Omental fat pad (tissue), 4 donors: ENCODE data around the gene SERTAD3. TPM values are rescaled to one million over a fixed set of nuclear protein-coding genes. Genes with fewer than 3 reads are reported as not detected.
A peak's percentile ranks its signal among the peaks of the same experiment; 100 is the strongest.
"Not testable (repeated sequence)": the region's sequence is repeated elsewhere in the genome, so short reads cannot be mapped to it uniquely, and the experiment has no call there.

ENCODE experiments used
- ATAC-seq: fragments of 150-250 bp; one replicate; pipeline ENCODE4 v1.9.1; 2016; ENCODE audit warnings: mild to moderate bottlenecking, moderate library complexity; ENCODE audit not compliant: low FRiP score
- DNase-seq: peaks from one replicate; pipeline ENCODE4 v3.0.0-alpha.2; 2019; ENCODE audit warnings: low spot score
- total RNA-seq, 4 donors: library from RNA; depleted of rRNA; stranded (reverse); fragments of >200 nt; gene quantifications; one replicate each; pipeline ENCODE4 v1.1.0, GENCODE V29; 2016
- TF ChIP-seq, protein P1 (sequence below), 3 donors: fragments of 450-650 bp; IDR thresholded peaks; one replicate each; pipeline ENCODE4 v1.5.1; 2016 to 2017; ENCODE audit warnings: antibody characterized with exemption in 3 of 3, mild to moderate bottlenecking in 3 of 3, moderate library complexity in 2 of 3

The SERTAD3 gene, protein sequence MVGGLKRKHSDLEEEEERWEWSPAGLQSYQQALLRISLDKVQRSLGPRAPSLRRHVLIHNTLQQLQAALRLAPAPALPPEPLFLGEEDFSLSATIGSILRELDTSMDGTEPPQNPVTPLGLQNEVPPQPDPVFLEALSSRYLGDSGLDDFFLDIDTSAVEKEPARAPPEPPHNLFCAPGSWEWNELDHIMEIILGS
- total RNA-seq = 10 to 100 TPM; 18.5 to 37.3 (median 23.7) TPM

DNA sequence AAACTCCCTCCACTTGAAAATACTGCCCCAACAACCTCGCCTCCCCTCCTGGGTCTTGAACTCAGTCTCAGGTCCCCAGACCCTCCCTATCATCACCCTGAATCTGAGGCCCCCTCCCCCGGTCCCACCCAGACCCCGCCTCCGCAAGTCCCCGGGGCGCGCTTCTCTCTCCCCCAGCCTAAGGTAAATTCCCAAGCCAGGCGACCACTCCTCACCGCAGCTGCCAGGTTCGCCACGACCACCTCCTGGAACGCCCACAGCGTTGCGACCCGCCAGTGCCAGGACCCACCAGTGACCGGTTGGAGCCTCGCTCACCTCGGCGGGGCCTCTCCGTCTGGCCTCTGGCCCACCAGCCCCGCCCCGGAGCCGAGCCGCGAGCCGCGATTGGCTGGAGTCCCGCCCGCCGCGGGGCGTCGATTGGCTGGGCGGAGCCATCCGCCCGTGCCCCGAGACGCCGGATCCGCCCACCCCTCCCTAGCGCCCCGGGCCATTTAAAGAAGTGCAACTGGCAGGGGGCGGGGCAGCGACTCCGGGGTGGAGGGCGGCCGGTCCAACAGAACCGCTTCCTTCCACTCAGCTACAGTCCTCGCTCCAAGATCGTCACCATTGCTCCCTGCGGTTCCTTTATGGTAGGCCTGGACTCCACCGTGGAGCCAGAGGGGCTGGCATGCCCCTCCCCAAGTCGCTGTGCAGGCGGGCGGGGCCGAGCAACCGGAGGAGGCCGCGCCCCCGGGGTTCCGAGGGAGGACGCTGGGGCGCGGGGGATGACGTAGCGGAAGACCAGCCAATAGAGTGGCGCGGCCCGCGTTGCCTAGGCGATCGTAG lies at the start of gene SERTAD3:
TSS of gene SERTAD3 (minus strand) at position 336 of the 825 bp plus-strand sequence. CDS start 2,255 bp downstream, outside the sequence.
- peak; percentile 86 for ATAC-seq
- TF ChIP-seq, protein P1, sequence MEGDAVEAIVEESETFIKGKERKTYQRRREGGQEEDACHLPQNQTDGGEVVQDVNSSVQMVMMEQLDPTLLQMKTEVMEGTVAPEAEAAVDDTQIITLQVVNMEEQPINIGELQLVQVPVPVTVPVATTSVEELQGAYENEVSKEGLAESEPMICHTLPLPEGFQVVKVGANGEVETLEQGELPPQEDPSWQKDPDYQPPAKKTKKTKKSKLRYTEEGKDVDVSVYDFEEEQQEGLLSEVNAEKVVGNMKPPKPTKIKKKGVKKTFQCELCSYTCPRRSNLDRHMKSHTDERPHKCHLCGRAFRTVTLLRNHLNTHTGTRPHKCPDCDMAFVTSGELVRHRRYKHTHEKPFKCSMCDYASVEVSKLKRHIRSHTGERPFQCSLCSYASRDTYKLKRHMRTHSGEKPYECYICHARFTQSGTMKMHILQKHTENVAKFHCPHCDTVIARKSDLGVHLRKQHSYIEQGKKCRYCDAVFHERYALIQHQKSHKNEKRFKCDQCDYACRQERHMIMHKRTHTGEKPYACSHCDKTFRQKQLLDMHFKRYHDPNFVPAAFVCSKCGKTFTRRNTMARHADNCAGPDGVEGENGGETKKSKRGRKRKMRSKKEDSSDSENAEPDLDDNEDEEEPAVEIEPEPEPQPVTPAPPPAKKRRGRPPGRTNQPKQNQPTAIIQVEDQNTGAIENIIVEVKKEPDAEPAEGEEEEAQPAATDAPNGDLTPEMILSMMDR (IDR thresholded peaks at IDR 0.05) = no peak
- DNase-seq = peak; percentile 90

DNA sequence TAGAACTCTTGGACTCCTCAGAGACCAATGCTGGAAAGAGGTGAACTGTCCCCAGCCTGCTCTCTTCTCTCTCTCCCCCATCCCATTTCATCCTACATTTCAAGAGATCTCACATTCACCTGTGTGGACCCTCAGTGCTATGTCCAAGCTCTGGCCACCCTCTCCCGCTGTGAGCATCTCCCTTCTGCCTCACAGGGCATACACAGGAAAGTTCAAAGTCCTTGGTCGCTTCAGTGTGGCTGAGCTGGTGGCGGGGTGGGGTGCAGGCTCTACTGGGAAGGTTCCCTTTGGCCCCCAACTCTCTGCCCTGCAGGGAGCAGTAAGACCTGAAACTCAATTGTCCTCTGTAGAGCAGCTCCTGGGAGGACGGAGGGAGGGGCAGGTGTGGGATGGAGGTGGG lies 49.6 kb upstream of the SERTAD3 start:
- no peak for ATAC-seq

DNA sequence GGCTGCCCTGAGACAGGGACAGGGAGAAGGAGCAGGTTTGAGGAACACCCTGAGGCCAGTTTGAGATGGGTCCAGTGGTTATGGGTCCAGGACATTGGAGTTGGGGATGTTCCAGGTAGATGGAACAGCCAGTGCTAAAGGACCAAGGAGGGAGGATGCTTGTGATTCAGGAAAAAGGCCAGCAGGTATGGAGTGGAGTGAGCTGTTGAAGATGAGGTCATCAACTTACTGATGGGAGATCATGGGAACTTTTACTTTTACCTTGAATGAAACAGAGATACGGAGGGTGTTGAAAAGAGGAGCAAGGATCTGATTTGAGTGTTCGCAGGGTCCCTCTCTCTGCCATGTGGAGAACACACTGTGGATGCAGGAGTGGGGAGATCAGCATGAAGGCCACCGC lies 48.1 kb upstream of the SERTAD3 start:
- ATAC-seq = no peak
- TF ChIP-seq, protein P1 (IDR thresholded peaks at IDR 0.05) = no peak

More for the DNA sequence above, 49.6 kb upstream of the SERTAD3 start:
- TF ChIP-seq, protein P1 (IDR thresholded peaks at IDR 0.05) = no peak
- DNase-seq = no peak

DNA sequence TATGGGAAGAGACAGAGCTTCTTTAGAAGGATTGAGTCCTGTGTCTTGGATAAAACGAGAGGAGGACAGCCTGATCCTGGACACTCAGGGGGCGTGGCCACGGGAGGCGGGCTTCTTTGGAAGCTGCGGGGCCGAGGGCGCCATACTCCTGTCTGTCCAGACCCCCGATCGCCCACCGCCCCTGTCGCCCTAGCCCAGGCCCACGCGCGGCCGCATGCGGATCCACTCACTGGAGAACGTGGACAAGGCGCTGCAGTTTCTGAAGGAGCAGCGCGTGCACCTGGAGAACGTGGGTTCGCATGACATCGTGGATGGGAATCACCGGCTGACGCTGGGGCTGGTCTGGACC lies 45.7 kb upstream of the SERTAD3 start:
- DNase-seq (no peak), ATAC-seq (no peak)
- TF ChIP-seq, protein P1 (IDR thresholded peaks at IDR 0.05) = no peak

More for the DNA sequence above, 48.1 kb upstream of the SERTAD3 start:
- no peak for DNase-seq

DNA sequence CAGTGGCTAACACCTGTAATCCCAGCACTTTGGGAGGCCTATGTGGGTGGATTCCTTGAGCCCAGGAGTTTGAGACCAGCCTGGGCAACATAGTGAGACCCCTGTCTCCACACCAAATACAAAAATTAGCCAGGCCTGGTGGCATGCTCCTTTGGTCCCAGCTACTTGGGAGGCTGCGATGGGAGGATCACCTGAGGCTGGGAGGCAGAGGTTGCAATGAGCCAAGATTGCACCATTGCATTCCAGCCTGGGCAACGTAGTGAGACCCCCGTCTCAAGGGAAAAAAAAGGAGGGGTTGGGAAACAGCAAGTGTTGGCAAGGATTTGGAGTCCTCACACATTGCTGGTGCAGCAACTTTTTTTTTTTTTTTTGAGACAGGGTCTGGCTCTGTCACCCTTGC lies 41.9 kb upstream of the SERTAD3 start:
- ATAC-seq = no peak
- no peak for DNase-seq
- TF ChIP-seq, protein P1 (IDR thresholded peaks at IDR 0.05) = no peak

DNA sequence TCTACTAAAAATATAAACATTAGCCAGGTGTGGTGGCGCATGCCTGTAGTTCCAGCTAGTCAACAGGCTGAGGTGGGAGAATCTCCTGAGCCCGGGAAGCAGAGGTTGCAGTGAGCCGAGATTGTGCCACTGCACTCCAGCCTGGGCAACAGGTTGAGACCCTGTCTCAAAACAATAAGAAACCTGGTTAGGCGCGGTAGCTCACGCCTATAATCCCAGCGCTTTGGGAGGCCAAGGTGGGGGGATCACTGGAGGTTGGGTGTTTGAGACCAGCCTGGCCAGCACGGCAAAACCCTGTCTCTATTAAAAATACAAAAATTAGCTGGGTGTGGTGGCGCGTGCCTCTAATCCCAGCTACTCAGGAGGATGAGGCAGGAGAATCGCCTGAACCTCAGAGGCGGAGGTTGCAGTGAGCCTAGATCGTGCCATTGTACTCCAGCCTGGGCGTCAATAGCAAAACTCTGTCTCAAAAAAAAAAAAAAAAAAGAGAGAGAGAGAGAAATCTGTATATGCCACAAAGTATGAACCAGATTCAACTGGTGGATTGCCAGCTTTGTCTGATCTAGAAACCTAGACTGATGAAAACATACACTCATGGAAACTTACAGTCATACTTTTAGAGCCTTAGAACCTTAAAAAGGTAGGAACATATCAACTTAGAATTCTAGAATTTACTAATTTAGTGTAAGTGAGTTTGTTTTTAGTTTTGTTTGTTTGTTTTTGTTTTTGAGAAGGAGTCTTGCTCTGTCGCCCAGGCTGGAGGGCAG lies 31.9 kb upstream of the SERTAD3 start:
- not testable (repeated sequence) for ATAC-seq, DNase-seq

DNA sequence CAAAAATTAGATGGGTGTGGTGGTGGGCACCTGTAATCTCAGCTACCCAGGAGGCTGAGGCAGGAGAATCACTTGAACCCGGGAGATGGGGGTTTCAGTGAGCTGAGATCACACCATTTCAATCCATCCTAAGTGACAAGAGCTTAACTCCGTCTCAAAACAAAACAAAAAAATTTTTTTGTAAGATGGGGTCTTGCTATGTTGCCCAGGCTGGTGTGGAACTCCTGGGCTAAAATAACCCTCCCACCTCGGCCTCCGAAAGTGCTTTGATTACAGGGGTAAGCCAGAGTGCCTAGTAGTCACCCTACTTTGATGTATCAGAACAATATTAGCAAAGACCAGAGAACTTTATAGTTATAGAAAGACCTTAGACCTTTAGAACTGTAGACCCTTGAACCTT lies 30.6 kb upstream of the SERTAD3 start:
- DNase-seq (no peak), ATAC-seq (no peak)
- TF ChIP-seq, protein P1 (IDR thresholded peaks at IDR 0.05) = no peak
